CD4-positive, alpha-beta T cell (primary cell): ENCODE results near the gene SLCO1A2. TPM values are rescaled to one million over a fixed set of nuclear protein-coding genes. Genes with fewer than 3 reads are reported as not detected.
"Not testable (repeated sequence)": the region's sequence is repeated elsewhere in the genome, so short reads cannot be mapped to it uniquely, and the experiment has no call there.

Source experiments
- ATAC-seq: fragments of 200-7000 bp; cut with Tn5 transposase; one replicate; pipeline ENCODE4 v1.10.0; 2022; ENCODE audit warnings: mild to moderate bottlenecking; ENCODE audit not compliant: poor library complexity
- CTCF ChIA-PET: fragments of 350-600 bp; sonication (Branson Sonifier 250); formaldehyde crosslinking; loops from one replicate; lab custom pipeline; 2021; ENCODE audit warnings: antibody characterized with exemption, inconsistent platforms; lab: Charles Lee
- POLR2A ChIA-PET: fragments of 350-600 bp; sonication (Branson Sonifier 250); formaldehyde crosslinking; loops from one replicate; lab custom pipeline; 2021; ENCODE audit warnings: antibody characterized with exemption, inconsistent platforms; lab: Charles Lee
- DNase-seq, 14 experiments: peaks; one replicate each; pipeline ENCODE4 v3.0.0-alpha.2; 2013 to 2020; ENCODE audit warnings: mixed read lengths in 2 of 14
- H3K27ac ChIP-seq, 2 donors: one replicate each; pipeline versions ENCODE4 v1.5.1 to v1.7.0; 2013; ENCODE audit warnings: low read length in 2 of 2, low read depth in 1 of 2, mild to moderate bottlenecking in 1 of 2
- H3K27me3 ChIP-seq, 2 experiments: 1 replicate in 1 of 2; 2 replicates in 1 of 2; pipeline versions ENCODE4 v1.6.1 to v1.7.0; 2013; ENCODE audit warnings: low read length in 2 of 2, control low read depth in 1 of 2, mild to moderate bottlenecking in 1 of 2, moderate library complexity in 1 of 2; ENCODE audit not compliant: insufficient read depth in 2 of 2, control insufficient read depth in 1 of 2
- H3K36me3 ChIP-seq: one replicate; pipeline ENCODE4 v1.6.1; 2013; ENCODE audit warnings: low read length, control low read depth; ENCODE audit not compliant: insufficient read depth
- H3K4me1 ChIP-seq: one replicate; pipeline ENCODE4 v1.6.1; 2013; ENCODE audit warnings: low read length, control low read depth; ENCODE audit not compliant: insufficient read depth
- H3K4me3 ChIP-seq: one replicate; pipeline ENCODE4 v1.5.1; 2013; ENCODE audit warnings: mild to moderate bottlenecking, low read length, moderate library complexity
- H3K9me3 ChIP-seq, 2 experiments: 1 replicate in 1 of 2; 2 replicates in 1 of 2; pipeline versions ENCODE4 v1.6.1 to v1.7.0; 2013; ENCODE audit warnings: low read length in 2 of 2, mild to moderate bottlenecking in 2 of 2, control low read depth in 1 of 2, moderate library complexity in 1 of 2; ENCODE audit not compliant: control insufficient read depth in 1 of 2, insufficient read depth in 1 of 2
- H3K27ac Mint-ChIP-seq: one replicate; pipeline ENCODE4 v1.8.0; 2020; ENCODE audit warnings: mixed read lengths
- H3K27me3 Mint-ChIP-seq: one replicate; pipeline ENCODE4 v1.8.0; 2021; ENCODE audit warnings: mixed read lengths
- H3K36me3 Mint-ChIP-seq: one replicate; pipeline ENCODE4 v1.8.0; 2021; ENCODE audit warnings: low read depth, mixed read lengths
- H3K4me1 Mint-ChIP-seq: one replicate; pipeline ENCODE4 v1.8.0; 2021; ENCODE audit warnings: low read depth, mixed read lengths
- H3K4me3 Mint-ChIP-seq: one replicate; pipeline ENCODE4 v1.8.0; 2020; ENCODE audit warnings: mild to moderate bottlenecking, mixed read lengths
- H3K9me3 Mint-ChIP-seq: one replicate; pipeline ENCODE4 v1.8.0; 2020; ENCODE audit warnings: mixed read lengths
- CTCF ChIP-seq: fragments of 200-600 bp; IDR thresholded peaks from one replicate; pipeline ENCODE4 v1.8.0; 2022; ENCODE audit warnings: antibody characterized with exemption, mild to moderate bottlenecking
- intact Hi-C, 2 experiments: fragments of 100-400 bp; cut with DNase I in 1 of 2; cut with micrococcal nuclease in 1 of 2; formaldehyde crosslinking; loops; one replicate each; pipeline versions ENCODE4 v1.15.1 to v1.9.0; 2023 to 2025; cut with DNase I, micrococcal nuclease
- total RNA-seq, 174 experiments: library from RNA in 2 of 174; stranded (reverse) in 2 of 174; gene quantifications; one replicate each; pipeline ENCODE4 v1.2.3 and lab custom pipeline; 2021 to 2026

The SLCO1A2 gene
- total RNA-seq, 2 experiments from 2014 or later: not detected

- Mint-ChIP-seq H3K27me3 (no peaks in the 10 kb centered on the region), H3K9me3 (no peaks in the 10 kb centered on the region), H3K27ac (no peak within 1 kb of the TSS), H3K36me3 (no peaks in the 10 kb centered on the region), H3K4me3 (no peak within 1 kb of the TSS), H3K4me1 (no peaks in the 10 kb centered on the region)
- intact Hi-C loops: no loop called here
- no peaks in the 10 kb centered on the region for H3K9me3 ChIP-seq
- TF ChIP-seq CTCF: no peak
- H3K4me3 ChIP-seq: no peak within 1 kb of the TSS
- no peaks in the 10 kb centered on the region for H3K36me3 ChIP-seq
- H3K27me3 ChIP-seq: no peaks in the 10 kb centered on the region
- ATAC-seq: no peak
- no peak within 1 kb of the TSS for H3K27ac ChIP-seq
- CTCF ChIA-PET: no interaction called here
- POLR2A ChIA-PET: no interaction called here
- no peak for DNase-seq
- H3K4me1 ChIP-seq: no peaks in the 10 kb centered on the region
These were observed 37.9 kb upstream of the SLCO1A2 start, which contains the start of gene IAPP for GRCh38 chr12:21372602-21373001. IAPP (plus strand) TSS chr12:21372902; CDS start chr12:21373352, 450 bp downstream.

GRCh38 chr12:21370845-21371449 lies 36.2 kb upstream of the SLCO1A2 start:
- POLR2A ChIA-PET: no interaction called here
- intact Hi-C loops: no loop called here
- Histone ChIP-seq H3K36me3 (no peaks in the 10 kb centered on the region), H3K9me3 (no peaks in the 10 kb centered on the region), H3K4me1 (no peaks in the 10 kb centered on the region), H3K4me3 (no peak overlapping the region), H3K27me3 (no peaks in the 10 kb centered on the region), H3K27ac (no peak overlapping the region)
- no peaks in the 10 kb centered on the region for H3K36me3 Mint-ChIP-seq
- DNase-seq: no peak
- TF ChIP-seq CTCF: no peak
- H3K4me3 Mint-ChIP-seq: no peak overlapping the region
- H3K9me3 Mint-ChIP-seq: no peaks in the 10 kb centered on the region
- H3K27me3 Mint-ChIP-seq: no peaks in the 10 kb centered on the region
- no peak for ATAC-seq
- CTCF ChIA-PET: no interaction called here
- no peaks in the 10 kb centered on the region for H3K4me1 Mint-ChIP-seq
- H3K27ac Mint-ChIP-seq: no peak overlapping the region

GRCh38 chr12:21369141-21369980 lies 34.6 kb upstream of the SLCO1A2 start:
- ATAC-seq (no peak), DNase-seq (peak in 1 of 14 experiments; percentile 9)
- H3K4me1 Mint-ChIP-seq: no peaks in the 10 kb centered on the region
- Histone ChIP-seq H3K36me3 (no peaks in the 10 kb centered on the region), H3K27ac (no peak overlapping the region), H3K4me1 (no peaks in the 10 kb centered on the region), H3K4me3 (no peak overlapping the region), H3K9me3 (no peaks in the 10 kb centered on the region), H3K27me3 (no peaks in the 10 kb centered on the region)
- no peaks in the 10 kb centered on the region for H3K27me3 Mint-ChIP-seq
- no peak overlapping the region for H3K4me3 Mint-ChIP-seq
- no peak for TF ChIP-seq CTCF
- ChIA-PET POLR2A (interaction anchor here (0.6 kb wide), 1 partner anchor 89 kb away, joined by 3 read pairs; no protein-coding TSS in a partner anchor), CTCF (no interaction called here)
- intact Hi-C loops: no loop called here
- peaks cover 2% of the 10 kb centered on the region for H3K9me3 Mint-ChIP-seq
- no peaks in the 10 kb centered on the region for H3K36me3 Mint-ChIP-seq
- no peak overlapping the region for H3K27ac Mint-ChIP-seq

GRCh38 chr12:21360632-21361031 lies 25.9 kb upstream of the SLCO1A2 start:
- H3K36me3 ChIP-seq, H3K9me3 ChIP-seq, intact Hi-C loops, H3K4me3 Mint-ChIP-seq, H3K9me3 Mint-ChIP-seq, POLR2A ChIA-PET, CTCF ChIA-PET, ATAC-seq, H3K27me3 ChIP-seq, H3K27ac ChIP-seq, H3K36me3 Mint-ChIP-seq, DNase-seq, H3K4me1 Mint-ChIP-seq, H3K4me3 ChIP-seq, H3K27ac Mint-ChIP-seq, H3K4me1 ChIP-seq: not testable (repeated sequence)
- H3K27me3 Mint-ChIP-seq: peaks cover 24% of the 10 kb centered on the region
